ENCODE results near the gene SMIM38. TPM values are rescaled to one million over a fixed set of nuclear protein-coding genes. Genes with fewer than 3 reads are reported as not detected.
A peak's percentile ranks its signal among the peaks of the same experiment; 100 is the strongest.
"Not testable (repeated sequence)": the region's sequence is repeated elsewhere in the genome, so short reads cannot be mapped to it uniquely, and the experiment has no call there.

Gene SMIM38
- total RNA-seq, 1 donor from 2014 or later = 0.69 TPM

DNA sequence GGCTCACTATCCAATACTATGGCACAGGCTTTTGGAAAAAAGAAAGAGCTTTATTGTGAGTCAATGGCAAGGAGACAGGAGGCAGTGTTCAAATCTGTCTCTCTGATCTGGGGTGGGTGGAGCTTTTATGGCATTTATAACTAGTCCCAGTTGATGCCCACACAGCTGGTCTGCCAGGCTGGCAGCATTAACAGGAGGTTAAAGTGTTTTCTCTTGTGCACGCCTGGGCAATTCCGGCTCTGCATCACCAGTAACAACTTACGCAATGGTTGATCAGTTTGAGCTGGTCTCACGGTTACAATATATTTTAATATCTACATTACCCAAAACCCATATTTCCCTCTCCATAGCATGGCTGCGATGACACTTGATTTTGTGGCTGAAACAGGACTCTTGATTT lies 15.1 kb upstream of the SMIM38 start:
- DNase-seq = no peak

DNA sequence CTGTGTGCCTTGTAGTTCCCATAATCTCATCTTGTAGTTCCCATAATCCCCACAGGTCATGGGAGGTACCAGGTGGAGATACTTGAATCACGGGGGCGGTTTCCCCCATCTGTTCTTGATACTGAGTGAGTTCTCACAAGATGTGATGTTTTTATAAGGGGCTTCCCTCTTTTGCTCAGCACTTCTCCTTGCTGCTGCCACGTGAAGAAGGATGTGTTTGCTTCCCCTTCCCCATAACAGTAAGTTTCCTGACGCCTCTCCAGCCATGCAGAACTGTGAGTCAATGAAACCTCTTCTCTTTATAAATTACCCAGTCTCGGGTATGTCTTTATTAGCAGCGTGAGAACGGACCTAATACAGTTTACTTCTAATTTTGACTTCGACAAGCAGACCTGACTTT lies 14.0 kb upstream of the SMIM38 start:
- no peak for DNase-seq

DNA sequence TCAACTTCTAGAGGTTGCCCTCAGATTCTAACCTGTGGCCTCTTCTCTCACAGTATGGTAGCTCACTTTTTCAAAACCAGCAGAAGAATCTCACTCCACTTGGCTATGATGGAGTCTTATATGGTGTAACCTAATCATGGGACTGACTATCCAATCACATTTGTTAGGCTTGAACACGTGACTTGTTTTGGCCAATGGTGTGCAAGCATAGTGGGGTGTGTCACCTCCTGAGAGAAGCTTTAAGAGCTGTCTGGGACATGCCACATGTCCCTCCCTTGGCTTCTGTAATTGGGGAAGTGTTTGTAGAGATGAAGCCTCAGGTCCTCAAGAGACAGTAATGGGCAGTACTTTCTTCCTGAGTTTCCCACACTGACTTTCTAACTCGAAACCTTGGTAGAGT lies 12.8 kb upstream of the SMIM38 start:
- no peak for DNase-seq

DNA sequence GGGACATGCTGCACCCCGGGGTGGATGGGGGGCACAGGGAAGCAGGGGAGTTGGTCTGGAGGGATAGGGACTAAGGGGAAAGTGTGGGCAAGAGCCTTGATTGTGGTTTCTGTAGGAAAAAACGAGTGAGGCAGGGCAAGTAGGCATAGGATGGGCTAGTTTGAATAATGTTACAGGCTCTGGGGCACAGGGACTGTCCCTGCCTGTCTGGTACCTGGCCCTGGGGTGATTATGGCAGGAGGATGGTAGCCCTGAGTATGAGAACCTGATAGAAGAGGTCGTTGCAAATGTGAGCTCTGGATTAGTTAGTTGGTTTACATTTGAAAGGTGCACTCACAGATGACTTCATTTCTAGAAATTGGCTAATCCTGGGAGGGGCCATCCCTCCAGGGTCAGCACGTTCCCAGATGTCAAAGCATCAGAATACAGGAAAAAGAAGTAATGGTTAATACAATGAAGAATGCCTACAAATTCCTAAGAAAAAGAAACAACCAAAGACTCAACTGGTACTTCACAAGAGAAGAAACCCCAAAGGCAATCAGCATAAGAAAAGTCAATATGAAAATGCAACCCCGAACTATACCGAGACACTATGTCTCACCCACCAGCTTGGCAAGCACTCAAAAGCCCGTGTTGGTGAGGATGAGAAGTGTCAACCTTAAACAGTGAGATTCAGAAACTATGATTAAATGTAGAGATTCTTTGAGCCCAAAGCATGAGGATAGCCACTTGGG lies 11.3 kb upstream of the SMIM38 start:
- DNase-seq = no peak

DNA sequence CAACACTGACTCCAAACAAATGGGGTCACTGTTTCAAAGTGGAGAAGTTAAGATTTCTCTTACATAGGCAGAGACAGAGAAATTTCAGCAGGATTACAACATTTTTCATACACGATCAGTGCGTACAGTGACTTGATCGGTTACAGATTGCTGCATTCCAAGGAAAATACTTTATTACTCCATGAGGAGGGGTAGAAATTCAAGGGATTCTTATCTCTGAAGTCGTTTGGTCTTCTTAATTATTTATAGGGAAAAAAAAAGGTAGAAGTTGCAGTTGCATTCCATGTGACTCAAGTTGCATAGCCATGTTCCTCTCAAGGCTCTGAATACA lies 10.7 kb upstream of the SMIM38 start:
- peak; percentile 38 for DNase-seq

DNA sequence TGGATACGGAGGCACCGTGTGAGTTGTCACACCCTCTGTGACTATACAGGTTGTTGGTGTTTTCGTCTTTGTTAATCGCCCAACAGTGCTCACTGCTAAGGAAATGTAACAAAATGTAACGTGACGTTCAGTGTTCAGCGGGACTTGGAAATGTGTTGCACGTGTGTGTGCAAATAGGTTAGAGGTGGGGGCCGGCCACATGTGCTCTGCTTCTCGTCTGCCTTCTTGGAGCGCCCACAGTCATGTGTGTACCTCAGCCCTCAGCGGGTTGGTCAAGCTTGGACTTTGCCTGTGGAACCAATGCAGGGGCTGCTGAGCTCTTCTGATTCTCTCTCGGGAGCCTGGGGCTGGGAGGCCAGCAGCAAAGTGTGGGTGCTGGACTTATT lies 7.4 kb upstream of the SMIM38 start:
- no peak for DNase-seq

DNA sequence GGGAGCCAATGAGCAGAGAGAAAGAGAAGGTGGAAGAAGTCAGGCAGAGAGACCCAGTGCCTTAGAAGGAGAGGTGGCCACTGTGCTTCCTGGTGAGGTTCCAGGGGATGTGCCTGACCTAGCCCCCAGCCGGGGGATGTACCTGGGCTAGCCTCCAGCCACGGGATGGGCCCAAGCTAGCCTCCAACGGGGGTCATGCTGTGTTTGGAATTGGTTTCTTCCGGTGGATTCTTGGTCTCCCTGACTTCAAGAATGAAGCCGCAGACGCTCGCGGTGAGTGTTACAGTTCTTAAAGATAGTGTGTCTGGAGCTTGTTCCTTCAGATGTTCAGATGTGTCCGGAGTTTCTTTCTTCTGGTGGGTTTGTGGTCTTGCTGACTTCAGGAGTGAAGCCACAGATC lies 6.9 kb upstream of the SMIM38 start:
- DNase-seq = no peak

DNA sequence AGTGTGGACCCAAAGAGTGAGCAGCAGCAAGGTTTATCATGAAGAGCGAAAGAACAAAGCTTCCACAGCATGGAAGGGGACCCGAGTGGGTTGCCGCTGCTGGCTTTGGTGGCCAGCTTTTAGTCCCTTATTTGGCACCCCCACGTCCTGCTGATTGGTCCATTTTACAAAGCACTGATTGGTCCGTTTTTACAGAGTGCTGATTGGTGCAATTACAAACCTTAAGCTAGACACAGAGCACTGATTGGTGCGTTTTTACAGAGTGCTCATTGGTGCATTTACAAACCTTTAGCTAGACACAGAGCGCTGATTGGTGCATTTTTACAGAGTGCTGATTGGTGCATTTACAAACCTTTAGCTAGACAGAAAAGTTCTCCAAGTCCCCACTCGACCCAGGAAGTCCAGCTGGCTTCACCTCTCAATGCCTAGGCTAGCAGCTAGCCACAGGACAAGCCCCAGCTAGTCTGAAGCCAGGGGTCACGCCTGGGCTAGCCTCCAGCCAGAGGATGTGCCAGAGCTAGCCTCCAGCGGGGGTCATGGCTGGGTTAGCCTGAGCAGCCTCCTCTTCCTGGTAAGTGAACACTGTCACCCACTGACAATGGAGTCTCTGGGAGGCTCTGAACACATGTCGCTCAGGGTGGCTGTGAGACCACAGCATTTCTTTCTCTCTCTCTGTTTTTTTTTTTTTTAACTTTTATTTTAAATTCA lies 6.2 kb upstream of the SMIM38 start:
- not testable (repeated sequence) for DNase-seq

DNA sequence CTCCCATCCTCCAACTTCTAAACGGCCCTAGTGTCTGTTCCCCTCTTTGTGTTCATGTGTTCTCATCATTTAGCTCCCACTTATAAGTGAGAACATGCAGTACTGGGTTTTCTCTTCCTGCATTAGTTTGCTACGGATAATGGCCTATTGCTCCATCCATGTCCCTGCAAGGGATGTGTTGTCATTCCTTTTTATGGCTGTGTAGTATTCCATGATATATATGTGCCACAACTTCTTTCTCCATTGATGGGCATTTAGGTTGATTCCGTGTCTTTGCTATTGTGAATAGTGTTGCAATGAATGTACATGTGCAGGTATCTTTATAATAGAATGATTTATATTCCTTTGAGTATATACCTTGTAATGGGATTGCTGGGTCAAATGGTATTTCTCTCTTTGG lies 5.6 kb upstream of the SMIM38 start:
- no peak for DNase-seq

DNA sequence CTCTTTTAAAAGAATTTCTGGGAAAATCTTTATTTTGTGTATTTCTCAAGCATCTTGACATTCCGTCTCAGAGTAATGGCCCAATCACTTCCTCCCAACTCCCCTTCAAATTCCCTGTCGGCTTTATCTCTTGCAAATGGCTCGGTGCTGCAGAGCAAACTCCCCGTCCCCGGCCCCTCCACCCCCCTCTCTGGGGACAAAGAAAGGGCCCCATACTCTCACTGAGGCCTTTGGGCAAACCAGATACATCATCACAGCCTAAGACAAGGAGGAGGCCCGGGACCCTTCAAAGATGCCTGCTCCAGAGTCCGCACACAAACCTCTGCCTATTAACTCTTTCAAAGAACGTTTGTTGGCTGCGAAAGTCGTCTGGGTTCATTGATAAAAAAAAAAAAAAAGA lies 3.9 kb upstream of the SMIM38 start:
- DNase-seq = peak; percentile 7

DNA sequence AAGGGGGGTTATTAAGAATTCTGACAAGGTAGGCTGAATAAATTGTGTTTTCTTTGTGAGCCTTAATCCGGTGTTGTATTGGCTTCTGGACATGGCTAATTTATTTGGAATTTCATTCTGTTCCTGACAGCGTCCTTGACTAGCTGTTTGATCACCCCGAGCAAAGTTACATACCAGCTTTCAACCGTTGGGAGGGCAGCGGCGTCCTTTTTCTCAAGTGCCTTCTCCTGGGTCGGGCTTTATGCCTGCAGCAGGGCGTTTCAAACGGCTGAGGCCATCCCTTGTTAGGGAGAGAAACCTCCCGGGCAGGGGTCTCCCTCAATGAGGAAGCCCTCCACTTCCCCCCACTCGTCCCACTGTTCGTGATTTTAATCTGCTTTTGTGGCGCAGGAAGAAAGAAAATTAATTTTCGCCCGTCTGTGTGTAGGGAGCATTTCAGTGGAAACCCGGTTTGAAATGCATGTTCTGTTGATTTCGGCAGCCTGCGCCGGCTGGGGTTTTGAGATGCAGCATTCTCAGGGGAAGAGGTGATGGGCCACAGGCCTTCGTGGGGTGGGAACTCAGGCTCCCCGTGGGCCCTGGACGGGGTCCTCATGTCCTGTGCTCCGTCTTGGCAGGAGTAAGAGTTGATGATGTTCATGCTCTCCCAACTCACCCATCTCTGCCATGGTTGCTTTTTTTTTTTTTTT lies 2.9 kb upstream of the SMIM38 start:
- no peak for DNase-seq

DNA sequence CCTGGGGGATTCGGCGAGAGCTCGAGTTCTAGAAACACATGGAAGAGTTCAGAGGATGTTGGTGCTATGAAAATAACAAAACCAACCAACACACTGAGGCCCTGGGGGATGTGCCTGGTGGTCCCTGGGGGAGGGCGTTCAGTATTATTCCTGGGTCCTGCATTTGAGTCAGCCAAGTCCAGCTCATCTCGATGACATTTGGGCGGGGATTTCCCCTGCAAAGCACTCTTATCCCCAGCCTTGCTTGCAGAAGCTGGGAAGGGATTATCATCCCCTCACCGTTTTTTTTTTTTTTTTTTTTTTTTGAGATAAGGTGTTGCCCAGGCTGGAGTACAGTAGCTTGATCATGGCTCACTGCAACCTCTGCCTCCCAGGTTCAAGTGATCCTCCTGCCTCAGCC lies 2.1 kb upstream of the SMIM38 start:
- no peak for DNase-seq

DNA sequence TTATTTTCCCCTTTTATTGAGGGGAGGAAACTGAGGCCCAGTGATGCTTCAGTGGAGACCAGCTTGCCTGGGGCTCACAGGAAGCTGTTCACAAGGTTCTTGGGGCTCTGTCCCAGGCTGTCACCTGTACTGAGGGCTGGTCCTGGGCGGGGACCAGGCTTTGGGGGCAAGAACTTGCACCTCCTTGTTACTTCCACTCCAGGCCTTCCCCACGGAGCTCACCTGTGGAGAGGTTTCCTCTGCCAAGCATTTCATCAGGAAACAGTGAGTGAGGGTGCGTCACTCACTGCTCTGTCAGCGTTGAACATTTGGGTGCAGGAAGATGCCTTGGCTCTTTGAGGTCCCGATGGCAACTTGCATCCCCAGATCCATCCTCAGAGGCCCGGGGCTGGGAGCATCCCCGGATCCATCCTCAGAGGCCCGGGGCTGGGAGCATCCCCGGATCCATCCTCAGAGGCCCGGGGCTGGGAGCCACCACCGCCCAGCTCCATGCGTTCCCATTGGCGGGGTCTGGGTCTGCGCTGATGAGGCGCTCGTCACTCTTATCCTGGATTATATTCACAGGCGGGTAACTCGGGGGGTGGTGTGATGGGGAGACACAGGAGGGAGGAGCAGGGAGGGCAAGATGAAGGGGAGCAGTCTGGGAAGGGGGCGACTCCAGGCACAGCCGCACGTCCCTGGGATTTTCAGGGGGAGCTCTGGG lies 1.4 kb upstream of the SMIM38 start:
- DNase-seq = no peak

DNA sequence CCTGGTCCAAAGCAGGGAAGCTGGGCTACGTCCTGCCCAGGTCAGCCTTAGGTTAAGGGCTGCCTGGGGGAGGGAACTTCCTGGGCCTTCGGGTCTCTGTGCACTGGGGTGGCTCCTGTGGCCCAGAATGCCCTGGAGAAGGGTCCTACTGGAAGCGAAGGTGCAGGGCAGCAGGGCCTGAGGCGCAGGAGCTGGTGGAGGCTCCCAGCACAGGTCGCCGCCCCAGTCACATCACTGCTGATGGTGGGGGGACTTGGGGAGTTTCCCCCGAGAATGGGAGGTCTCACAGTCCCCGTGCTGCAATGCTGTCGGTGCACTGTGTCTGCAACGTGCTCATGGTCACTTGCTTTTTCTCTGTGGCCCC lies 815 bp upstream of the SMIM38 start:
- DNase-seq = no peak

DNA sequence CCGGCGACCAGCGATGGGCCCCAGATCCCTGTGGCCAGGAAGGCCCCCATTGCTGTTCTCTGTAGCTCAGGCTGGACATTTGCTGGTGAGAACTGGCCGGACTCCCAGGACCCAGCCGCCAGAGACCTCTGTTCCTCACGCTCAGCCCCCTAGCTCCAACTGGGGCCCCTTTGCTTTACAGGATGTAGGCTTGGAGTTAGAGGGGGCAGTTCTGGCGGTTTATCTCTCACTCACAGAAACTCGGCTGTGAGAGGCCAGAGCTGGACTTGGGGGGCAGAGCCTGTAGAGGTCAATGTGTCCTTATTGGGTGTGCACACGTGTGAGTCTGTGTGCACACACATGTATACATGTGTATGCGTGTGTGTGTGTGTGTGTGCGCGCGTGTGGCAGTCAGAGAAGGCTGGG lies 502 bp downstream of the SMIM38 start:
- no peak for DNase-seq

DNA sequence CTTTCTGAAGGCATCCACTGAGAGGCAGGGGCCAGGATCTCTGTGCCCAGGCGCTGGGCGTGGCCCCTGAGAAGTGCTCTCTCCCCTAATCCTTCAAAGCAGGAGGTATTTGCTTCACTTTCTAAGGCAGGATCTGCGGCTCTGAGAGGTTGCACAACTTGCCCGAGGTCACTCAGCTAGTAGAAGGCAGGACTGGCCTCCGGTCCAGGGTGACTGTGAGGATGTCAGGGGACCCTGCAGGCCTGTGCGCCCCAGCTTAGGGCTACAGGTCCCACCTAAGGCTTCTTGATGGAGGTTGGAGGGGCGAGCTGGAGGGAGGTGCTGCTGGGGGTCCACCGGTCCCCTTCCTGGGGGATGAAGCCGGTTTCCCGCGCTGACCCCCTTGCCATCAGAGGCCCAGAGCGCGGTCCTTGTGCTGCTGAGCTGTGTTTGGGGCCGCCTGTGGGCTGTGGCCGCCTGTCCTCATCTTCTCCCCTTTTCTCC lies 979 bp downstream of the SMIM38 start:
- DNase-seq = no peak

DNA sequence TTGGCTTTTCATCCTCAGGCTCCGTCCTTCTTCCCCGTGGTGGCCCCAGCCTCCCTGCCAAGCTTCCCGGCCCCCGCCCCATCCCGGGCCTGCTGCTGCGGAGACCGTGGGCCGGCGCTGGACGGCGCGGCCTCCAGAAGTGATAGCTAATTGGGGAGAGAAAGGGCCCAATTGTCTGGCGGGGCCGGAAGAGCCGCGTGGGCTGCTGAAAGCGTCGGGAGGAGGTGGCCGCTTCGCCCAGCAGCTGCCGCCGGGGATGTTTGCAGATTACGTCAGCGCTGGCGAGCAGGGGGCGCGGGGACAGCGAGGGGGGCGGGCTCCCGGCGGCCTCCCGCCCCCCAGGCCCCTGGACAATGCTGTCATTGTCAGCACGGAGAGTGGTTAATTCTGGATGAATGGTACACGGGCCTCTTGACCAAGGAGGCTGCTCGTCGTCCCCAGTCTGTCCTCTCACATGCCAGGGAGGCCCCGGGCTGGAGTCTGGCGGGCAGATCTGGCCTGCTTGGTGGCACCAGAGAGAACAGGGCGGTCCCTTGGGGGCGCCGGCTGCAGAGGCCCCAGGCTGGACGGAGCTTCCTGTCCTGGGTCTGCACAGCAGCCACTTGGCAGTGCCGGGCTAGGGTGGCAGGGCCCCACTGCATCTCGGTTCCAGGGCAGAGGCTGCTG lies 1.6 kb downstream of the SMIM38 start:
- DNase-seq = peak; percentile 69

DNA sequence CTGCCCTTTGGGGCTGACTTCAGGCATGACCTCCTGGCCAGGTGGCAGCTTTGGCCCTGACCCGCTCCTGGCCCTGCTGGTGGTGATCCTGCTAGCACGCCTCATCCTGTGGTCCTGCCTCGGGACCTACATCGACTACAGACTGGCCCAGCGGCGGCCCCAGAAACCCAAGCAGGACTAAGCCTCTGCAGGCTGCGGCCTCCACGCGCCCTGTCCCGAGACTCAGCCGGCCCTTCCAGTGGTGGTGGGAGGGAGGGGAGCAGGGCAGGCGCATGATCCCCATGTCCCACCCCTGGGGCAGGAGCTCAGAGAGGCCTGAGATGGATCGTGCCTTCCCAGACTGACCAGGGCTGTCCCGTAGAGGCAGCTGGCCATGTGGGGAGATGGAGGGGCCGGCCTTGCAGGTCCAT lies 2.1 kb downstream of the SMIM38 start:
- no peak for DNase-seq

DNA sequence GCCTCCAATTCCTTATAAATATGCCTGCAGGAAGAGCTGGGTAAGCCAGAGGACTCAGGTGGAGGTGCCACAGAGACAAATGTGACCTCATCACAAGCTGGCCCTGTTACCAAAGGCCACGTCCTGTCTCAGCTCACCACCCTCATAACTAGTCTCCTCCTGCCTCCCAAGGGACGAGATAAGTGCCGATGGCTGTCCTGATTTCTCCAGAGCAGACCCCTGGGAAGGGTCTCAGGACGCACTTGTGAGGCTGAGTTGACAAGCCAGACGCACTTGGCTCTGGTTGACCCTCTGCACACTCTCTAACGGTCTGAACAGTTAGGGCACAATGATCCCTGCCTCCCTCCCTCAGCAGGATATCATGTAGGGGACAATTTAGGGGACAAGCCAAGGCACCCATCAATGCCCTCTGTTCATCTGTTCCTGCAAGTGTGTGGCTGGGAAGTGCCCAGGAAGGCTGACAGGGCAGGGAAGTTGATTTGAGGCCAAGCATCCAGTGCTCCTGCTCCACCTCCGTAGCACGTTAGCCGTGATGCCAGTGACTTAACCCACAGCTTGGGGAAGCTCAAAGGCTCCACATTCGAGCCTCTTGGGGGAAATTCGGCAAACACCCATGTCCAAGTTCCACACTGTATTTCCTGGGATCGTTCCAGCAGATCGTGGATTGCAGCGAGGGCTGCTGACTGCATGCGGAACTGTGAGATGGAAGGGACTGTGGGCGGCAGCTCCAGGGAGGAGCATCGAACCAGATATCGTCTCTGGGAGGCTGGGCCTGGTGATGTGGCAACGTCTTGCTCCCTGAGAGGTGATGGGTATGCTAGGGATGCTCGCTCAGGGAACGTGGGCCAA lies 2.8 kb downstream of the SMIM38 start:
- DNase-seq = no peak

DNA sequence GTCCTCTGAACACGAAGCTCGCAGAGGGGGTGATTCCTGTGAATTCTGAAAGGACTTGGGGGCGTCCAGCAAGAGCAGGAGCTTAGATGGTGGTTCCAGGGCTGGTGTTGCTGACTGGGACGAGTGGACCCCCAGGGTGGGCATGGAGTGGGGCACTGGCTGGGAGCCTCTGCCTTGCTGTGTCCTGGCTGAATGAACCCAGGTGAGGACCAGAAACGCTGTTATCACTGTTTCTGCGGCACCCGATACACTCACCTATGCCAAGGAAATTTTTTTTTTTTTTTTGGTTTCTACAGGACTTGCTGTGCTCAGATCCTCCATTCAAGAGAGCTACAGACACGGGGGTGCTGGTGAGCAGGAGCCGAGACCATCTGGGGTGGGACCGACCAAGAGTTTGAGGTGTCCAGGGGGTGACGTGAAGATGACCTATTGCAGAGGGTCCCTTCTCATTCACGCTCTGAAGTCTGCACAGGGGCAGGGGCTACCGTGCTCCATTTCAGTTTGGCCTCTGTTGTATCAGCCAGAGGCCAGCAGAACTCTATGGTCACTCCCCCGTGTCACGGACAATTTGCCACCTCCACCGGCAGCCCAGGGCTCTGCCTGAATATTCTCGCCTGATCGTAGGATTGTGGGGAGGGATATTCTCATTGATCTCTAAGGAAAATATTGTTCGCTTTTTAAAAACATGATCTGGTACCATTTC lies 3.6 kb downstream of the SMIM38 start:
- DNase-seq = no peak

Data from skin of body (tissue), 2 donors.